ENCODE measurements around the gene NACC2.
A peak's percentile ranks its signal among the peaks of the same experiment; 100 is the strongest.

NACC2 gene

DNA sequence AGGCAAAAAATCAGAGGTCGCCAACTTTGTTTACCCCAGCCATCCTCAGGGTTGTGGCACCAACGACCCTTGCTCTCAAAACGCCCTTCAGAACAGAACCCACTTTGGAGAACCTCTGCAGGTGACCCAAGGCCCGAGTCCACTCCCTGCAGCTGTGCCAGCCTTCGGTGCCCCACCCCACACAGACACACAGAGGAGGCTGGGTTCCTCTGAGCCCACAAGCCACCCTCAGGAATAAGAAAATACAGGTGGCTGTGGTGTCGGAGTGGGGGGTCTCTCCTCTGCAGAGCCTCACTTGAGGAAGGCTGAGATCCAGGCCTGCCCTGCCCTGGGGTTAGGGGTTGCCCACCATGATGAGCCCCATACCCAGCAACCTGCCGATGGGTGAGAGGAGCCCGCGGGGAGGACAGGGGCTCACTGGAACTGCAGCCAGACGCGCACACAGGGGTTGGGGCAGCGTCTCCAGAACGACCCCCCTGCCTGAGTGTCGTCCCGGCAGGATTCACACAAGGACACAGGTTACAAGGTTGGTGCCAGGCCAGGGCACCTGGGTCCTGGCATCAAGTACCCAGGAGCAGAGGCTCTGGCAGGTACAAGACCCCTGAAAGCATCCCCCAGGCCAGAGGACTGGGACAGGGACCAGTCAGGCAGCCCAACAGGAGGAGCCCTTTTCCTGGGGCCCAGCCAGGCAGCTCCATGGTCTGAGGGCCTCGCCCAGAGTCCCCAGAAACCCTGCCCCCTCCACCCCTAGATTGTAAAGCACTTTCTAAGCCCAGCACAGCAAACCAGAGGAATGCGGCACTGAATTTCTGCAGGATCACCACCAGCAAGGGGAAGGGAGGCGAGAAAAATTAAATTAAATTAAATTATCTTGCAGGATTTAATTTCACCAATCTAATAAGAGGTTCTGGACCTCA lies 40.0 kb downstream of the NACC2 start:
- TF ChIP-seq, protein P1, sequence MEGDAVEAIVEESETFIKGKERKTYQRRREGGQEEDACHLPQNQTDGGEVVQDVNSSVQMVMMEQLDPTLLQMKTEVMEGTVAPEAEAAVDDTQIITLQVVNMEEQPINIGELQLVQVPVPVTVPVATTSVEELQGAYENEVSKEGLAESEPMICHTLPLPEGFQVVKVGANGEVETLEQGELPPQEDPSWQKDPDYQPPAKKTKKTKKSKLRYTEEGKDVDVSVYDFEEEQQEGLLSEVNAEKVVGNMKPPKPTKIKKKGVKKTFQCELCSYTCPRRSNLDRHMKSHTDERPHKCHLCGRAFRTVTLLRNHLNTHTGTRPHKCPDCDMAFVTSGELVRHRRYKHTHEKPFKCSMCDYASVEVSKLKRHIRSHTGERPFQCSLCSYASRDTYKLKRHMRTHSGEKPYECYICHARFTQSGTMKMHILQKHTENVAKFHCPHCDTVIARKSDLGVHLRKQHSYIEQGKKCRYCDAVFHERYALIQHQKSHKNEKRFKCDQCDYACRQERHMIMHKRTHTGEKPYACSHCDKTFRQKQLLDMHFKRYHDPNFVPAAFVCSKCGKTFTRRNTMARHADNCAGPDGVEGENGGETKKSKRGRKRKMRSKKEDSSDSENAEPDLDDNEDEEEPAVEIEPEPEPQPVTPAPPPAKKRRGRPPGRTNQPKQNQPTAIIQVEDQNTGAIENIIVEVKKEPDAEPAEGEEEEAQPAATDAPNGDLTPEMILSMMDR (IDR thresholded peaks at IDR 0.05), result no peak
- no peak for TF ChIP-seq ZFX (IDR thresholded peaks at IDR 0.05; ENCODE audit: borderline replicate concordance)
- no peak overlapping the region for H3K27ac ChIP-seq

DNA sequence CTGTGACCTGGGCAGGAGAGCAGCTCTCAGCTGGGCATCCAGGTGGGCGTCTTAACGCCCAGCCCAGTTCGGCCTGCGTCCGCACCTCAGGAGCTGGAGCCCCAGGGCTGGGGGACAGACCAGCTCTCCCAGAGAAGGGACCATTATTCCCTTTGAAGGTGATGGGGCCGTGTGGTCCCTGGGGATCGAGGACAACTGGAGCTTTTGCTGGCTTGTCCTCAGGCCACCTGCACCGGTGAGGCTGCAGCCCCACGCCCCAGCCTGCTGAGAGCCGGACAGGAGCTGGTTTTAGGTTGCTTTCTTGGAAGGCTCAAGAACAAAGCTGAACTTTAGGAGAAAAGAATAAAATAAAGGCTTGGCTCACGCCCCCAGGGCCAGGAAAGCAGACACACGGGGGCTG lies 40.9 kb downstream of the NACC2 start:
- TF ChIP-seq, protein P1 (IDR thresholded peaks at IDR 0.05), result no peak
- no peak for TF ChIP-seq ZFX (IDR thresholded peaks at IDR 0.05; ENCODE audit: borderline replicate concordance)

DNA sequence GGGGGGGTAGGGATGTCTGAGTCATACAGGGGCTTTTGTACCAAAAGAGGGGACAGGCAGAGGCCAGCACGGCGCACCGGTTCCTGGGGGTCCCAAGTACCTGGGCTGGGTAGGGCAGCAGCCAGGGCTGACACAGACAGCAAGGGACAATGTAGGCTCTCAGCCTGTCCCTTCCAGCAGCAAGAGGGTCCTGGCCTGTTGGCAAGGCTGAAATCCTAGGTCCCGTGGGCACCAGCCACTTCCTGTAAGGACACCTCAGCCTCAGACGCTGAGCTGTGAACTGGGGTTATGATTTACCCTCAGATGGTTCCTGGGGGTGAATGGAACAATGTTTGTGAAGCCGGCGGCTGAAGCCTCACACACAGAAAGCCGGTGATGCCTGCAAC lies 41.3 kb downstream of the NACC2 start:
- no peak for TF ChIP-seq ZFX (IDR thresholded peaks at IDR 0.05; ENCODE audit: borderline replicate concordance)
- TF ChIP-seq, protein P1 (IDR thresholded peaks at IDR 0.05), result no peak
- H3K27ac ChIP-seq, result peak overlapping the region; percentile 95; the same call in 1 of the 2 replicates

More for the DNA sequence above, 40.9 kb downstream of the NACC2 start:
- H3K27ac ChIP-seq, result peak overlapping the region; percentile 95; the same call in 1 of the 2 replicates

DNA sequence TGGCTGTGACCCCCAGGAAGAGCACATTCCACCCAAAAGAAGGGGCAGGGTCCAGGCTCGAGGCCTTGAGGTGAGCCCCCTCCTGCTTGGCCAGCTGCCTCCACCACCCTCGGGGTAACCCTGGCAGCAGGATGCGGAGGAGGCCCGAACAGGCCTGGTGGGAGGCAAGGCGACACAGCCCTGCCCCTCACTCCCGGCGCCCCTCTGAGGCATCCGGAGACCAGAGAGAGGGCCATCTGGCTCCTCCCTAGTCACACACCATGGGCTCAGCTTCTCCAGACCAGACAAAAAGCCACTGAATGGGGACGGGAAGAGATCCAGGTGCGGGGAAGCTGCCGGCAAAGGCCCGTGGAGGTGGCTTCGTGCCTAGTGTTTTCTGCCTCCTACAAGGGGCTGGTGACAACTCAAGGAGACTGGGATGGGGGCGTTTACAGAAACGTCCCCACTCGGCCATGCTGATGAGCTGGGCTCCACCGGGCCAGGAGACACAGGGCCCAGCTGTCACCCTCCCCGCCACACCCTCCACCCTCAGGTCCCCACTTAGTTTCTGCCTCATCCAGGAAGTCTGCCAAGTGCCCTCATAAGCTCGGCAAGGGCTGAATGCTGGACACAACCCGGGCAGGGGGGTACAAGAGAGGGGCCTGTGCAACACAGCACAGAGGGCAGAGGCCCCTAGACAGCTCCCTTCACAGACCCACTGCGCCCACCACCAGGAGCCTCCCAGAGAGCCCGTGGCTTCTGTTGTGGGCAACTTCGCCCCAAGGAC lies 41.9 kb downstream of the NACC2 start:
- TF ChIP-seq ZFX (IDR thresholded peaks at IDR 0.05; ENCODE audit: borderline replicate concordance), result no peak
- TF ChIP-seq, protein P1 (IDR thresholded peaks at IDR 0.05), result no peak
- H3K27ac ChIP-seq, result peak overlapping the region; percentile 95

DNA sequence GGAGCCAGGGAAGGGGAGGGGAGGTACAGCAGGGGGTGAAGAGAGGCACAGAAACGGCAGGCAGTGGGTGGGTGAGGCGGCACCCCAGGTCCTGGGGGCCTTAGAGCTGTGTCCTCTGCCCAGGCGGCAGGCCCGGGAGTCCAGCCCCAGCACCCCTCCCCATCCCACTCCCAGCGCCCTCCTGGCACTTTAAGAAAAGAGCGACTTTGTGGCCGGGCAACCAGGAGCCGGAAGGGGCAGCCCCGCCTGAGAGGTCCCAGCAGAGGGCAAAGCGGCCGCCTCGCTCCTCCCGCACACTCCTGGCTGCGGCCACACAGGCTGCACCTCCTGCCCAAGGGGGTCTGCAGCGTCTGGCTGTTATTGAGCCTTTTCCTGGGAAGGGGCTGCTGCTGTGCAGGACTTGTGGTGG lies 42.6 kb downstream of the NACC2 start:
- H3K27ac ChIP-seq, result peak overlapping the region; percentile 95
- TF ChIP-seq ZFX (IDR thresholded peaks at IDR 0.05; ENCODE audit: borderline replicate concordance), result no peak
- TF ChIP-seq, protein P1 (IDR thresholded peaks at IDR 0.05), result no peak

DNA sequence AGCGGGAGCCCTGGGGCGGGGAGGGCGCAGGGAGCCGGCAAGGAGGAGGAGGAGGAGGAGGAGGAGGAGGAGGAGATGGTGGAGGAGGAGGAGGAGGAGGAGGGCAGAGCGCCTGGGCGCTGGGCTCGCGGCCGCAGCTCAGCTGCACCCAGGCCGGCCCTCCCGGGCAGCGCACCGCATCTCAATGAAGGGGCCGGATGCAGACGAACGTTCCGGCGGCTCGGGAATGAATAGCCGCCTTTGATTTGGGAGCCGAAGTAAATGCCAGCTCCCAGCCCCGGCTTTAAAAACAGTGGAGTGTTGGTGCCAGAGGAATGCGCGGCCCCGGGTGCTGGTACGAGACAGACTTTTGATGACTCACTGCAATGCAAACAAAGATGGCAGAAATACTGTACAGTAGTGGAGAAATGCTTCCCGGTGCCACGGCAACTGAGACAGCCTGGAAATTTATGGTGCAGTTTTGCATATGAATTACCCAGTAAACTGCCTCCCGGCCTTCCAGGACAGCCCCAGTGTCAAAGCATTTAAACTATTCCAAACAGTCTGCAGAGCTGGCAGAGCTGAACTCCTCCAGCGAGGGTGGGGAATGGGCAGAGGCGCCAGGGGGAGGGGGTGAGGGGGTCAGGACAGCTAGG lies 43.1 kb downstream of the NACC2 start:
- TF ChIP-seq, protein P1 (IDR thresholded peaks at IDR 0.05), result no peak
- no peak for TF ChIP-seq ZFX (IDR thresholded peaks at IDR 0.05; ENCODE audit: borderline replicate concordance)
- peak overlapping the region; percentile 95 for H3K27ac ChIP-seq

All from 22Rv1 (cell line).